Dermis blood vessel endothelial cell (primary cell): ENCODE results near the gene CEACAM19. TPM values are rescaled to one million over a fixed set of nuclear protein-coding genes. Genes with fewer than 3 reads are reported as not detected.
"Not testable (repeated sequence)": the region's sequence is repeated elsewhere in the genome, so short reads cannot be mapped to it uniquely, and the experiment has no call there.

ENCODE experiments used
- DNase-seq: peaks from one replicate; pipeline ENCODE4 v3.0.0; 2010
- total RNA-seq: library from RNA; depleted of rRNA; stranded (reverse); fragments of >200 nt; gene quantifications from 2 replicates; pipeline ENCODE4 v1.2.3, GENCODE V29; 2014

The CEACAM19 gene, protein sequence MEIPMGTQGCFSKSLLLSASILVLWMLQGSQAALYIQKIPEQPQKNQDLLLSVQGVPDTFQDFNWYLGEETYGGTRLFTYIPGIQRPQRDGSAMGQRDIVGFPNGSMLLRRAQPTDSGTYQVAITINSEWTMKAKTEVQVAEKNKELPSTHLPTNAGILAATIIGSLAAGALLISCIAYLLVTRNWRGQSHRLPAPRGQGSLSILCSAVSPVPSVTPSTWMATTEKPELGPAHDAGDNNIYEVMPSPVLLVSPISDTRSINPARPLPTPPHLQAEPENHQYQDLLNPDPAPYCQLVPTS
- 0.47 and 0.85 TPM in 2 replicates for total RNA-seq

DNA sequence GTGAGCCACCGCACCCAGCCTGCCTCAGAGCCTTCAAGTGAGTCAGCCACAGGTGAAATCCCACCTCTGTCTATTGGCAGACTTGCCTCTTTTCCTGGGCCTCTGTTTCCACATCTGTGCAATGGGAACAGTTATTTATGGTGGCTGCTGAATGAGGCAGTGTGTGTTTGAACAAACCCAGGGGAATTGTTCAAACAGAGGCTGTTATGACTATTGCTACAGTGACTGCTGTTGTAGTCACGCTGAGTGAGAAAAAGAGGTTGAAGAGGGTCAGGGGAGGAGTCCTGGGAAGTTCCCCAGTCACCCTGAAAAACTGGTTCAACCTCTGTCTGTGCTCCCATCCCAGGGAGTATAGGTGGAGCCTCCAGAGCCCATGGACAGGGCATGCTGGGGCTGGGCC lies at the start of gene CEACAM19:
CEACAM19 (plus strand) TSS at position 83 of the 400 bp plus-strand sequence. CDS start 450 bp downstream, outside the sequence.
- no peak for DNase-seq

DNA sequence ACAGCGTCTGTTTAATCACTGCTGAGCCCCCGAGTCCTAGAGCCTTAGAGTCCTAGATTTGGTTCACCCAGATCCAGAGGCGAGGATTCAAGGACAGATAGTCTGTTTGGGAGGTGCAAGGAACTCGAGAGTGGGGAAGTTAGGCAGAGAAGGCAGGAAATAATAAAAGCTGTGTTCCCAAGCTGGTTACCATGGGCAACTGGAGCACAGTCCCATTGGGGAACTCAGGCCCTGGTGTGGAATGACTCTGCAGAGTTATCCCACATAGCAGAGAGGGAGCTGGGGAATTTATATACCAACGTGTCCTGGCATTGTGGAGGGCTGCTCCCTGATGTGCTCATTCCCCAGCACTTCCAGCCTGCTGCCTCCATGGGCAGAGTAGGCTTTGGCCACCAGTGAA lies 48.2 kb upstream of the CEACAM19 start:
- peak; percentile 87 for DNase-seq

DNA sequence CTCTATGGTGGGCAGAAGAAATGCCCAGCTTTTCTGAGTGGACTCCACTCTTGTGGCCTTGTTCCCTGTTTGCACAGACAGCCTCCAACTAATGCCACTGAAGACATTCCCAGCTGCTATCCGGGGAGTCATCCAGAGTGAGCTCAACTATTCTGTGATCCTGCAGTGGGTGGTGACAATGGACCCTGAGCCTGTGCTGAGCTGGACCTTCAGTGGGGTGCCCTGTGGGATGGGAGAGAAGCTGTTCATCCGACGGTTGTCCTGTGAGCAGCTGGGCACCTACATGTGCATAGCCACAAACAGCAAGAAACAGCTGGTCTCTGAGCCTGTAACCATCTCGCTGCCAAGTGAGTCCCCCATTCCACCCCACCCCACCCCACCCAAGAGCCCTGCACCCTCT lies 47.7 kb upstream of the CEACAM19 start:
- DNase-seq, result no peak

DNA sequence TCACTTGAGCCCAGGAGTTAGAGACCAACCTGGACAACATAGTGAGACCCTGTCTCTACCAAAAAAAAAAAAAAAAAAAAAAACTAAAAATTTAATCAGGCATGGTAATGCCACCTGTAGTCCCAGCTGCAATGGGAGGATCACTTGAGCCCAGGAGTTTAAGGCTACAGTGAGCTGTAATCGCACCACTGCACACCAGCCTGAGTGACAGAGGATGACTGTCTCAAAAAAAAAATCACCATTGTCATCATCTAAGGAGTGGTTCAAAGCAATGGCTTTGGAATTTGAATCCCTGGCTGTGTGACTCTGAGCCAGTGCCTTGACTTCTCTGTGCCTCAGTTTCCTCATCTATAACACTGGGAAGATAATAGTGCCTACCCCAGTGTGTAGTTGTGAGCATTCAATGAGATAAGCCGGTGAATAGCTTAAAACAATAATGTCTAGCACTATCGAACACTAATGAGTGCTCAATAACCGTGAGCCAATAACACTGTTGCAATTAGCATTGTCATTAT lies 46.4 kb upstream of the CEACAM19 start:
- DNase-seq, result no peak

DNA sequence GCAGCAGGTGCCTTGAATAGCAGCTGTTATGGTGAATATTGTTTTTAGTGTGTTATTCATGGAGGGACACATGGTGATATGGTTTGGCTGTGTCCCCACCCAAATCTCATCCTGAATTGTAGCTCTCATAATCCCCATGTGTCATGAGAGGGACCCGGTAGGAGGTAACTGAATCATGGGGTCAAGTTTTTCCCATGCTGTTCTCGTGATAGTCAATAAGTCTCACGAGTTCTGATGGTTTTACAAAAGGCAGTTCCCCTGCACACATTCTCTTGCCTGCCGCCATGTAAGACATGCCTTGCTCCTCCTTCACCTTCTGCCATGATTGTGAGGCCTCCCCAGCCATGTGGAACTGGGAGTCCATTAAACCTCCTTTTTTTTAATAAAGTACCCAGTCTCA lies 45.6 kb upstream of the CEACAM19 start:
- peak; percentile 46 for DNase-seq

DNA sequence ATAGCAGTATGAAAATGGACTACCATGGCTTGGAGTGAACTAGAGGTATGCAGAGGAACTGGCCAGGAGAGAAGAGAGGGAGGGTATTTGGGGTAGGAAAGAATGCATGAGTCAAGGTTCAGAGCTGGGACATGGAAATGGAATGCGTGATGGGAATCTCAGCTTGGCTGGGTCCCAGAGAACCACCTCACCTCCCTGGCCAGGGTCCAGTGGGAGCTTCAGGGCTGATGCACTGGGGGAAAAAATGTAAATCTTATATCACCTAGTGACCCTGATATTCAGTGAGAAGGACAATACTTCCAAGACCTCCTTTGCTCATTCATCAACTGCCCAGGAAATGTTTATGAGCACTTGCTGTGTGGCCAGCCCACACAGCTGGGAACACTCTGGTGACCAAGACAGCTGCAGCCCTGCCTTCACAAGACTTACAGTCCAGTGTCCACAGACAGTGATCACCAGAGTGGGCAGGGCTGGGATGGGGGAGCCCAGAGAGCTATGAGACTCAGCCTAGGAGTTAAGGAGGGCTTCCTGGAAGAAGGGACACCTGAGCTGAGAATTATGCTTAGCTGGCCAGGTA lies 45.1 kb upstream of the CEACAM19 start:
- peak; percentile 95 for DNase-seq

DNA sequence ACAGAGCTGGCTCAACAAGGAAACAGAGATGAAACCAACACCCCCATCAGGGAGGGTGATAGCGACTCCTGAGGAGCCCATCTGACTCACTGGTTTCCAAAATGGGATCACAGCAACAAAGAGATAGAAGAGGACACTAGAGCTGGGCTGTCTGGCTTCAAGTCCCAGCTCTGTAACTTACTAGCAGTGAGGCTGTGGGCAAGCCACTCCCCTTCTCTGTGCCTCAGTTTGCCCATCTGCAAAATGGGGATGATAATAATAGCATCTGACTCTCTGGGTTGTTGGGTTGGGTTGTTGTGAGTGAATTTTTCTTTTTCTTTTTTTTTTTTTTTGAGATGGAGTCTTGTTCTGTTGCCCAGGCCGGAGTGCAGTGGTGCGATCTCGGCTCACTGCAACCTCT lies 43.7 kb upstream of the CEACAM19 start:
- DNase-seq, result no peak

DNA sequence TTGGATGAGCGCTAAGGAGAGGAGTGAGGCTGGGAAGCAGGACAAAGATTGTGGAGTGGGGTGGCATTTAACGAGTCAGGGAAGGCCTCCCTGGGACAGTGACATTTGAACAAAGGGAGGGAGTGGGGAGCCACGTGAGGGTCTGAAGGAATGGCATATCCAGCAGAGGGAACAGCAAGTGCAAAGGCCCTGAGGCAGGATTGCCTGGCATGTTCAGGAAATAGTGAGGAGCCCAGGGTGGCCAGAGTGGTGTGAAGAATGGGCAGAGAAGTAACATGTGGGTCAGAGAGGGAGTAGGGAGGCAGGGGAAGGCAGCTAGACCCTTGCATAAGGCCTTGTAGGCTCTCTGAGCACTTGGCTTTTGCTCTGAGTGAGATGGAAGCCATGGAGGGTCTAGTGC lies 42.5 kb upstream of the CEACAM19 start:
- no peak for DNase-seq

DNA sequence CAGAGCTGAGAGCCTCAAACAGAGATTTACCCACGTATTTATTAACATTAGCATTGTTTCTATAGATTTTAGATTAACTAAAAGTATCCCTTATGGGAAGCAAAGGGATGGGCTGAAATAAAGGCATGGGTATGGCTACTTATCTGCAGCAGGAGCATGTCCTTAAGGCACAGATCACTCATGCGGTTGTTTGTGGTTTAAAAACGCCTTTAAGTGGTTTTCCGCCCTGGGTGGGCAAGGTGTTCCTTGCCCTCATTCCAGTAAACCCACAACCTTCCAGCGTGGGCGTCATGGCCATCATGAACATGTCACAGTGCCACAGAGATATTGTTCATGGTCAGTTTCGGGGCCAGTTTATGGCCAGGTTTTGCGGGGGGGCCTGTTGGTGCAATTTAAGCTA lies 39.7 kb upstream of the CEACAM19 start:
- not testable (repeated sequence) for DNase-seq

DNA sequence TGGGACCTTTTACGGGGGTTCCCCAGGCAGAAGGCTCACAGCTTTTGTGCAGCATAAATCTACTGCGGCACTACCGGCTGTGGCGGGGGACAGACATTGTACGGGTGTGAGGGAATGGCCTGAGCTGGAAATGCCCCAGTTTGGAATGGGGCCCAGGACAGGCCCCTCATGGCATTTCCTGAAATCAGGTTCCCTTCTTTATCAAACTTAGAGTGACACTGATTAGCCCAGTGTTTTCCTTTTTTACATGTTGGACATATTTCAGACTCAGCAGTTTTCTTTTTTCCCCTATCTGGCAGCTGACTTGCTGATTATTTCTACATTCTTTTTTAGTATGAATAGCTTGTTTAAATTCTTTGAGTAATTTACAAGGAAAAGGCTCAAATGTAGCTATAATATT lies 37.2 kb upstream of the CEACAM19 start:
- peak; percentile 32 for DNase-seq

DNA sequence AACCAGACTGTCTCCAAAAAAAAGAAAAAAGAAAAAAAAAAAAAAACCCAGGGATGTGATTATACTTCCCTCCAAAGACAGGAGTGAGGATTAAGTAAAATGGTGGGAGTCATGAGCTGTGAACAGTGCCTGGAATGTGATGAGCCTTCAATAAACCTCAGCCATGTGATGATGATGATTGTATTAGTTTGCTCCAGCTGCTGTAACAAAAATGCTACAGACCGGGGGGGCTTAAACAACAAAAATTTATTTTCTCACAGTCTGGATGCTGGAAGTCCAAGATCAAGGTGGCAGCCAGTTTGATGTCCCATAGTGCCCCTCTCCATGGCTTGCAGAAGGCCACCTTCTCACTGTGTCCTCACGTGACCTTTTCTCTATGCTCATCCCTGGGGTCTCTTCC lies 36.5 kb upstream of the CEACAM19 start:
- DNase-seq, result no peak

DNA sequence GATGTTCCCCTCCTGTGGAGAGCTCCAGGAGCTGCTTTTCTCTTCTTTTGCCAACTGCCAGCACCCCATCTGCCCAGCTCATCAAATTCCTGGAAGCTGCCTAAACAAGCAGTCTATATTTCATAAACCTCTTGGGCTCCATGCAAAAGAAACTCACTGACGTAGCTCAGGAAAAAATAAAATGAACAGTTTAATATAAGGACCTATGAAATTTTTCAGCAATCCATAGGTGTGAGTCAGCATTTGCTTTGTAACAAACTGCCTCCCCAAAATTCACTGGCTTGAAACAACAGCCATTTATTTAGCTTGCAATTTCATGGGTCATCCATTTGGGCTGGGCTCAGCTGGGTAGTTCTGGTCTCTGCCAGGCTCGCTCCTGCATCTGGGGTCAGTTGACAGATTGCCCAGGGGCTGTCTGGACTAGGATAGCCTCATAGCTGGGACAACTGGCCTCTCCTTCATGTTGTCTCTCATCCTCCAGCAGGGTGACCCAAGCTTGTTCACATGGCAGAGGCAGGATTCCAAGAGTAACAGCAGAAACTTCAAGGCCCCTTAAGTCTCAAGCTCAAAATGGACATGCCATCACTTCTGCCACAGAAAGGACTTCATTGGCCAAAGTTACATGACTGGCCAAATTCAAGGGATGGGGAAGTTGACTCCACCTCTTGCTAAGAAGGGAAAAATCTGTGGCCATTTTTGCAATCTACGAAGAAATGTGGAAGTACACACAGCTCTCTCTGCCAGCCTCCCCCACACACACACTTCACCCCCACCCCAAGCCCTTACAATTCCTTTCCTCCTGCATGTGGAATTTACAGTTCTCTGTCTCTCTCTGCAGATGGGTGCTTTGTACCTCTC lies 35.5 kb upstream of the CEACAM19 start:
- no peak for DNase-seq

DNA sequence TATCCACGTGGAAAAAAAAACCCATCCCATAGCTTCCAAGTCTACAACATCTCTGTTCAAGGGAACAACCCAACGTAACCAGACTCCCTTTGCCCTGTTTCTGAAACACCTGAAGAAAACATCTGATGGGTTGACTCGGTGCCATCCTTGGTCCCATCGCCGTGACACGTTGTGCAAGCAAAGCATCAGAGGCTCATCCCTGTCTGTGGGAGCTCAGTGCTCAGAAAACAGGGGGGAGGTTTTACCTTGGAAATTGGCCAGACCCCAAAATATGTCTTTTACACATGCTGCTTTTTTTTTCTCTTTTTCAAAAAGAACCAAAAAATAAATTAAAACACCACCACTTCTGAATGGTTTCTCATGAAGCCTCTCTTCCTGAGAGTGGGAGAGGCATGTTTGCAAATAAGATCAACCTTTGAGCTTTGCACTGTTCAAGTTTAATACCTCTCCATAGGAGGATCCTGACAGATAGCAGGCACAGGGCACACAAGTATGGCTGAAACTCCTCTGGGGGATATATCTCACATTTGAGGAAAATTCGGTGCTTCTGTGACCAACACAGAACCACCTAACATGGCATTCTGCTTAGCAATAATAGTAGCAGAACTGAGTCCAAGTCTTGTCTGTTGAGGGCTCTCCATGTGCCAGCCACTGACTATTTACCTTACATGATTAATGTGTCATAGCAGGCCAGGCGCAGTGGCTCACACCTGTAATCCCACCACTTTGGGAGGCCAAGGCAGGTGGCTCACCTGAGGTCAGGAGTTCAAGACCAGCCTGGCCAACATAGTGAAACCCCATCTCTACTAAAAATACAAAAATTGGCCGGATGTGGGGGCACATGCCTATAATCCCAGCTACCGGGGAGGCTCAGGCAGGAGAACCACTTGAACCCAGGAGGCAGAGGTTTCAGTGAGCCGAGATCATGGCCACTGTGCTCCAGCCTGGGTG lies 34.6 kb upstream of the CEACAM19 start:
- no peak for DNase-seq

DNA sequence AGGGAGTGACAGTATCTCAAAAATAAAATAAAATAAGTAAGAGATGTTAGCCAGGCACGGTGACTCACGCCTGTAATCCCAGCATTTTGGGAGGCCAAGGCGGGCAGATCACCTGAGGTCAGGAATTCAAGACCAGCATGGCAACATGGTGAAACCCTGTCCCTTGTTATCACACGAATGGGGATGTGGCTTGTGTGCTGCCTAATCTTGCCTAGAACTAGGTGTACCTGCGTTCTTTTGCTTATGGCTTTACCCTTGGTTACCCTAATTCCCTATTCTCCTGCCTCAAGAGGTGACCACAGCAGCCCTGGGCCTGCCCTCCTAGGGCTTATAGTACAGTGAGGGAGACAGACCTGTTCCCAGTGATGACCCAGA lies 33.9 kb upstream of the CEACAM19 start:
- no peak for DNase-seq

DNA sequence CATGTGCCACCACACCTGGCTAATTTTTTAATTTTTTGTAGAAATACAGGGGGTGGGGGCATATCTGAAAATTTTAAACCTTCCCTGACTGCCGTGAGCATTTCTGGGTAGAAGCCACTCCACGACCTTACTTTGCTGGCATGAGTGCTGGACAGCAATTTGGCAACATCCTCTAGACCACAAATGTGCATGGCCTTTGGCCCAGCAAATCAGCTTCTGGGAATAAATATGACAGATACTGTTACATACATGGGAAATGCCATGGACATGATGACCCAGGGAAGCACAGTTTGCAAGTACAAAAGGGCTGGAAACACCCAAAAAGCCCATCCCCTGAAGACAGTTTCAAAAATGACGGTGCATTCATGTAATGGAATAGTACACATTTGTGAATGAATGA lies 30.8 kb upstream of the CEACAM19 start:
- peak; percentile 40 for DNase-seq

DNA sequence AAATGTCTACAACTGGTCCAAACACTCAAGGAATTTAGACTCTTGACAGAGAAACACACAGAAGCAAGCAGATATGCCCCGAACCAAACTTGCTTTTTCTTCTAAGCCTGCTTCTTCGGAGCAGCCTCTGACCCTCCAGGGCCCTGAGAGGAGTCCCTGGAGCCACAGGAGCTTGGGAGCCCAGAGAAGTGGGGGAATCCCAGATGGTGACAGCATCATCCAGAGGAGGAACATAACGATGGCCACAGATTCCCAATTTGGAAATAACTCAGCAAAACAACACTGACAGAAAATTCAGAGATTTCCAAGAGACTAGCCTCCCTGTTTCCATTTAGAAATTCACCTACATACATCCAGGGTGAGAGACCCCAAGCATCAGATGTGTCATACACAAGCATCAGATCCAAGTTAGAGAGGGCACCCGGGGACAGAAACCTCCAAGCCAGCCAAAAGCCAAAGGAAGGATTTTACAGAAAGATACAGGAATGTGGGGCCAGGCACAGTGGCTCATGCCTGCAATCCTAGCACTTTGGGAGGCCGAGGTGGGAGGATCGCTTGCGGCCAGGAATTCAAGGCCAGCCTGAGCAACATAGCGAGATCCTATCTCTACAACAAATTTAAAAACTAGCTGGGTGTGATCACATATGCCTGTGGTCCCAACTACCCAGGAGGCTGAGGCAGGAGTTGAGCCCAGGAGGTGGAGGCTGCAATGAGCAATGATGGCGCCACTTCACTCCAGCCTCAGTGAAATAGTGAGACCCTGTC lies 29.6 kb upstream of the CEACAM19 start:
- DNase-seq, result no peak

DNA sequence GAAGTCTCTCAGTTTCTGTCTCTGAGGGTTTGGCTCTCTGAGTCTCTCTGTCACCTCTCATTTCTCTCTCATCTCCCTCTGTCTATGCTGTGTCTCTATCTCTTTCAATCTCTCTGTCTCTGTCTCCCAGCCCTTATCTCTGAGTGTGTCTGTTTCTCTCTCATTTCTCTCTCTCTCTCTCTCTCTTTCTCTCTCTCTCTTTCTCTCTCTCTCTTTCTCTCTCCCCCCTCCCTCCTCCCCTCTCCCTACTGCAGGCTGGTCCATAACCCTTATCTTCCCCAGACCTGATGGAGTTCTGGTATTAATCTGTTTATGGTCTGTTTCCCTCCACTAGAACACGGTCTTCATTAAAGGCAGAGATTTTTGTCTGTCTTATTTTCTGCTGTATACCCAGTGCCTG lies 28.9 kb upstream of the CEACAM19 start:
- no peak for DNase-seq

DNA sequence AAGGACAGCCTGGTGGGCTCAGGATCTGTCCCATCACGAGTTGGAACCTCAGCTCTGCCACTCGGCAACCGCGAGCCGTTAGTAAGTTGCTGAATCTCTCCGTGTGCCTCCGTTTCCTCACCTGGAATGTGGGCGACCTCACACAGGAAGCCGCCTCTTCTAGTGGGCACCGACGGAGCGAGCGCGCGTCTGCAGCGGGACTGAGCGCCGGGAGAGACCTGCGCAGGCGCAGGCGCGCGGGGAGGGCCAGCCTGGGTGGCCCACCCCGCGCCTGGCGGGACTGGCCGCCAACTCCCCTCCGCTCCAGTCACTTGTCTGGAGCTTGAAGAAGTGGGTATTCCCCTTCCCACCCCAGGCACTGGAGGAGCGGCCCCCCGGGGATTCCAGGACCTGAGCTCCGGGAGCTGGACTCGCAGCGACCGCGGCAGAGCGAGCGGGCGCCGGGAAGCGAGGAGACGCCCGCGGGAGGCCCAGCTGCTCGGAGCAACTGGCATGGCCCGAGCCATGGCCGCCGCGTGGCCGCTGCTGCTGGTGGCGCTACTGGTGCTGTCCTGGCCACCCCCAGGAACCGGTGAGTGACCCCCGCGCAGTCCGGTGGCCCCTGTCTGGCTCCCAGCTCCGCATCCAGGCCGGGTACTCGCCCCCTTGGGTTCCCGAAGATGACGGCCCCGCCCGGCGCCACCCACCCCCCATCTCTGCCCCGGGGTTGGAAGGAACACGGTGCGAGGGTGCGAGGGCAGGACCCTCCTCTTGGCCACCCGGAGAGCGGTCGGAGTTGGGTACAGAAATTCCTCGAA lies 27.5 kb upstream of the CEACAM19 start, which contains the start of gene PVR:
PVR (plus strand) TSS at position 306 of the 797 bp plus-strand sequence; CDS start at position 493, 187 bp downstream.
- DNase-seq, result peak; percentile 85

DNA sequence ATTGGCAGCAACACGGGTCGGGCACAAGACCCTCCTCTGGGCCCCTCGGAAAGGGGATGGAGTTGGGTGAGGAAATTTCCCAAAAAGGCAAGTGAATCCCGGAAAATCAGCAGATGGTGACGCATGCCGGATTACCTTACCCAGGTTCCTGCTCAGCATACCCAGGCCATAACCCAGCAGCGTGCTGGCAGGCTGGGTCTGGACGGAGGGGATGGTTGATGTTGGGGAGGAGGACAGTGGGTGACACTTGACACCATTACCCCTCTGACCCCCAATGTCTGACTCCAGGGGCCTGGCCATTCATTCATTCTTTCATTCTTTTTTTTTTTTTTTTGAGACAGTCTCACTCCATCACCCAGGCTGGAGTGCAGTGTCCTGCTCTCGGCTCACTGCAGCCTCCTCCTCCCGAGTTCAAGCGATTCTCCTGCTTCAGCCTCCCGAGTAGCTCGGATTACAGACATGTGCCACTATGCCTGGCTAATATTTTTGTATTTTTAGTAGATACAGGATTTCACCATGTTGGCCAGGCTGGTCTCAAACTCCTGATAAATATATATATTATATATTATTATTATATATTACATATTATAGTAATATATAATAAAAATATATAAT lies 26.8 kb upstream of the CEACAM19 start:
- peak; percentile 64 for DNase-seq
